HL-60 (cell line): Measurements from ENCODE around the gene WDR13.

Source experiments
- CTCF ChIP-seq: IDR thresholded peaks from one replicate; pipeline ENCODE4 v1.5.1; 2011; ENCODE audit warnings: low read length, control low read depth, inconsistent platforms; ENCODE audit not compliant: insufficient read depth
- POLR2AphosphoS5 ChIP-seq: IDR thresholded peaks from 2 replicates; pipeline ENCODE4 v1.6.1; 2012; ENCODE audit warnings: low read depth

- TF ChIP-seq CTCF (no peak), POLR2AphosphoS5 (no peak)
These were observed 36.6 kb upstream of the WDR13 start for GRCh38 chrX:48560681-48561080.
